WTC11 (cell line): ENCODE data around the gene HES6.

Source experiments
- CBFB ChIP-seq: sonication (generic); formaldehyde crosslinking; IDR thresholded peaks from 2 replicates; pipeline ENCODE4 v1.8.1; 2022; ENCODE audit warnings: mild to moderate bottlenecking, low read depth, missing genetic modification reagents
- CREB1 ChIP-seq: sonication (generic); formaldehyde crosslinking; IDR thresholded peaks from 2 replicates; pipeline ENCODE4 v1.8.0; 2023; ENCODE audit warnings: mild to moderate bottlenecking, missing genetic modification reagents
- ELF4 ChIP-seq: sonication (generic); formaldehyde crosslinking; IDR thresholded peaks from 2 replicates; pipeline ENCODE4 v1.8.1; 2022; ENCODE audit warnings: low read depth, mild to moderate bottlenecking, moderate library complexity, missing genetic modification reagents
- EMX1 ChIP-seq: fragments of 250-450 bp; sonication (Bioruptor Pico); IDR thresholded peaks from 2 replicates; pipeline ENCODE4 v1.8.0; 2021; ENCODE audit warnings: mild to moderate bottlenecking
- HMGA2 ChIP-seq: fragments of 250-450 bp; sonication (Bioruptor Pico); IDR thresholded peaks from 2 replicates; pipeline ENCODE4 v1.4.0; 2021; ENCODE audit warnings: mild to moderate bottlenecking, moderate library complexity
- TCF7 ChIP-seq: sonication (generic); formaldehyde crosslinking; IDR thresholded peaks from 2 replicates; pipeline ENCODE4 v1.8.0; 2022; ENCODE audit warnings: mild to moderate bottlenecking, low read depth, missing genetic modification reagents, moderate library complexity
- TF ChIP-seq, protein P1 (sequence below): sonication (generic); formaldehyde crosslinking; IDR thresholded peaks from 2 replicates; pipeline ENCODE4 v1.8.1; 2022; ENCODE audit warnings: mild to moderate bottlenecking, moderate library complexity, missing genetic modification reagents
- TF ChIP-seq, protein P2 (sequence below): fragments of 200-600 bp; IDR thresholded peaks from 2 replicates; pipeline ENCODE4 v1.8.0; 2022; ENCODE audit warnings: antibody characterized with exemption
- TF ChIP-seq, protein P3 (sequence below): sonication (generic); formaldehyde crosslinking; conservative IDR thresholded peaks from 2 replicates; pipeline ENCODE4 v1.8.1; 2022; ENCODE audit warnings: mild to moderate bottlenecking, missing genetic modification reagents
- TF ChIP-seq, protein P4 (sequence below): sonication (generic); formaldehyde crosslinking; IDR thresholded peaks from 2 replicates; pipeline ENCODE4 v1.8.0; 2022; ENCODE audit warnings: mild to moderate bottlenecking, missing genetic modification reagents
- TF ChIP-seq, protein P5 (sequence below): sonication (generic); formaldehyde crosslinking; IDR thresholded peaks from 2 replicates; pipeline ENCODE4 v1.8.0; 2022; ENCODE audit warnings: mild to moderate bottlenecking, missing genetic modification reagents

DNA sequence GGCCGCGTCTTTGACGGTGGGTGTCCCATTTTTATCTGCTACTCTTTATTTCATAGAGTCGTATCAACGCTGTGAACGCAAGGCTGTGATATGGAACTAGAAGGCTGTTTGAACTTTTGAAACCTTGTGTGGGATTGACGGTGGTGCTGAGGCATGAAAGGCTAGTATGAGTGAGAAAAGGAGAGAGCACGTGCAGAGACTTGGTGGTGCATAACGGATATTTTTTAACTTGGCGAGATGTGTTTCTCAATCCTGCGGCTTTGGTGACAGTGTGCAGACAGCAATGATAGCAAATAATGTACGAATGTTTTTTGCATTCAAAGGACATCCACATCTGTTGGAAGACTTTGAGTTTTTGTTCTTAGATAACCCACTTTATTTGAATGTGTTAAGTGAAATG lies 6.2 kb downstream of the HES6 start:
- TF ChIP-seq, protein P1, sequence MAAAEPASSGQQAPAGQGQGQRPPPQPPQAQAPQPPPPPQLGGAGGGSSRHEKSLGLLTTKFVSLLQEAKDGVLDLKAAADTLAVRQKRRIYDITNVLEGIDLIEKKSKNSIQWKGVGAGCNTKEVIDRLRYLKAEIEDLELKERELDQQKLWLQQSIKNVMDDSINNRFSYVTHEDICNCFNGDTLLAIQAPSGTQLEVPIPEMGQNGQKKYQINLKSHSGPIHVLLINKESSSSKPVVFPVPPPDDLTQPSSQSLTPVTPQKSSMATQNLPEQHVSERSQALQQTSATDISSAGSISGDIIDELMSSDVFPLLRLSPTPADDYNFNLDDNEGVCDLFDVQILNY, result no peak
- TF ChIP-seq TCF7 (no peak), HMGA2 (no peak), CBFB (CRISPR knock-in tag) (no peak), CREB1 (CRISPR knock-in tag) (no peak), EMX1 (CRISPR knock-in tag) (no peak), ELF4 (CRISPR knock-in tag) (no peak)
- TF ChIP-seq, protein P2, sequence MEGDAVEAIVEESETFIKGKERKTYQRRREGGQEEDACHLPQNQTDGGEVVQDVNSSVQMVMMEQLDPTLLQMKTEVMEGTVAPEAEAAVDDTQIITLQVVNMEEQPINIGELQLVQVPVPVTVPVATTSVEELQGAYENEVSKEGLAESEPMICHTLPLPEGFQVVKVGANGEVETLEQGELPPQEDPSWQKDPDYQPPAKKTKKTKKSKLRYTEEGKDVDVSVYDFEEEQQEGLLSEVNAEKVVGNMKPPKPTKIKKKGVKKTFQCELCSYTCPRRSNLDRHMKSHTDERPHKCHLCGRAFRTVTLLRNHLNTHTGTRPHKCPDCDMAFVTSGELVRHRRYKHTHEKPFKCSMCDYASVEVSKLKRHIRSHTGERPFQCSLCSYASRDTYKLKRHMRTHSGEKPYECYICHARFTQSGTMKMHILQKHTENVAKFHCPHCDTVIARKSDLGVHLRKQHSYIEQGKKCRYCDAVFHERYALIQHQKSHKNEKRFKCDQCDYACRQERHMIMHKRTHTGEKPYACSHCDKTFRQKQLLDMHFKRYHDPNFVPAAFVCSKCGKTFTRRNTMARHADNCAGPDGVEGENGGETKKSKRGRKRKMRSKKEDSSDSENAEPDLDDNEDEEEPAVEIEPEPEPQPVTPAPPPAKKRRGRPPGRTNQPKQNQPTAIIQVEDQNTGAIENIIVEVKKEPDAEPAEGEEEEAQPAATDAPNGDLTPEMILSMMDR, result no peak
- TF ChIP-seq, protein P3, sequence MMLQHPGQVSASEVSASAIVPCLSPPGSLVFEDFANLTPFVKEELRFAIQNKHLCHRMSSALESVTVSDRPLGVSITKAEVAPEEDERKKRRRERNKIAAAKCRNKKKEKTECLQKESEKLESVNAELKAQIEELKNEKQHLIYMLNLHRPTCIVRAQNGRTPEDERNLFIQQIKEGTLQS (CRISPR knock-in tag), result no peak
- TF ChIP-seq, protein P4, sequence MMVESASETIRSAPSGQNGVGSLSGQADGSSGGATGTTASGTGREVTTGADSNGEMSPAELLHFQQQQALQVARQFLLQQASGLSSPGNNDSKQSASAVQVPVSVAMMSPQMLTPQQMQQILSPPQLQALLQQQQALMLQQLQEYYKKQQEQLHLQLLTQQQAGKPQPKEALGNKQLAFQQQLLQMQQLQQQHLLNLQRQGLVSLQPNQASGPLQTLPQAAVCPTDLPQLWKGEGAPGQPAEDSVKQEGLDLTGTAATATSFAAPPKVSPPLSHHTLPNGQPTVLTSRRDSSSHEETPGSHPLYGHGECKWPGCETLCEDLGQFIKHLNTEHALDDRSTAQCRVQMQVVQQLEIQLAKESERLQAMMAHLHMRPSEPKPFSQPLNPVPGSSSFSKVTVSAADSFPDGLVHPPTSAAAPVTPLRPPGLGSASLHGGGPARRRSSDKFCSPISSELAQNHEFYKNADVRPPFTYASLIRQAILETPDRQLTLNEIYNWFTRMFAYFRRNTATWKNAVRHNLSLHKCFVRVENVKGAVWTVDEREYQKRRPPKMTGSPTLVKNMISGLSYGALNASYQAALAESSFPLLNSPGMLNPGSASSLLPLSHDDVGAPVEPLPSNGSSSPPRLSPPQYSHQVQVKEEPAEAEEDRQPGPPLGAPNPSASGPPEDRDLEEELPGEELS (CRISPR knock-in tag), result no peak
- TF ChIP-seq, protein P5, sequence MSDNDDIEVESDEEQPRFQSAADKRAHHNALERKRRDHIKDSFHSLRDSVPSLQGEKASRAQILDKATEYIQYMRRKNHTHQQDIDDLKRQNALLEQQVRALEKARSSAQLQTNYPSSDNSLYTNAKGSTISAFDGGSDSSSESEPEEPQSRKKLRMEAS (CRISPR knock-in tag), result no peak
